ENCODE results near the gene GRIK1.

GRIK1 gene

GRCh38 chr21:29640080-29640508 lies 299.7 kb downstream of the GRIK1 start:
- Mint-ChIP-seq H3K27ac (no peak overlapping the region), H3K27me3 (no peaks in the 10 kb centered on the region), H3K9me3 (ENCODE audit: low read depth) (no peaks in the 10 kb centered on the region), H3K36me3 (no peaks in the 10 kb centered on the region), H3K4me3 (no peak overlapping the region), H3K4me1 (ENCODE audit: low read depth) (peaks cover 3% of the 10 kb centered on the region)

GRCh38 chr21:29639366-29640079 lies 300.3 kb downstream of the GRIK1 start:
- no peaks in the 10 kb centered on the region for H3K9me3 Mint-ChIP-seq (ENCODE audit: low read depth)
- H3K36me3 Mint-ChIP-seq = no peaks in the 10 kb centered on the region
- no peak overlapping the region for H3K27ac Mint-ChIP-seq
- no peaks in the 10 kb centered on the region for H3K27me3 Mint-ChIP-seq
- no peak overlapping the region for H3K4me3 Mint-ChIP-seq
- peaks cover 3% of the 10 kb centered on the region for H3K4me1 Mint-ChIP-seq (ENCODE audit: low read depth)

- H3K4me3 Mint-ChIP-seq = no peak overlapping the region
- no peaks in the 10 kb centered on the region for H3K36me3 Mint-ChIP-seq
- H3K9me3 Mint-ChIP-seq (ENCODE audit: low read depth) = no peaks in the 10 kb centered on the region
- H3K27ac Mint-ChIP-seq = no peak overlapping the region
- H3K27me3 Mint-ChIP-seq = no peaks in the 10 kb centered on the region
- H3K4me1 Mint-ChIP-seq (ENCODE audit: low read depth) = peaks cover 3% of the 10 kb centered on the region
Observed at GRCh38 chr21:29638761-29639327, 301.0 kb downstream of the GRIK1 start.

GRCh38 chr21:29638138-29638537 lies 301.7 kb downstream of the GRIK1 start:
- H3K9me3 Mint-ChIP-seq (ENCODE audit: low read depth) = no peaks in the 10 kb centered on the region
- no peaks in the 10 kb centered on the region for H3K27me3 Mint-ChIP-seq
- no peaks in the 10 kb centered on the region for H3K36me3 Mint-ChIP-seq
- H3K4me3 Mint-ChIP-seq = no peak overlapping the region
- peaks cover 3% of the 10 kb centered on the region for H3K4me1 Mint-ChIP-seq (ENCODE audit: low read depth)
- H3K27ac Mint-ChIP-seq = no peak overlapping the region

- peaks cover 3% of the 10 kb centered on the region for H3K4me1 Mint-ChIP-seq (ENCODE audit: low read depth)
- H3K36me3 Mint-ChIP-seq = no peaks in the 10 kb centered on the region
- H3K27me3 Mint-ChIP-seq = no peaks in the 10 kb centered on the region
- no peak overlapping the region for H3K27ac Mint-ChIP-seq
- H3K9me3 Mint-ChIP-seq (ENCODE audit: low read depth) = no peaks in the 10 kb centered on the region
- H3K4me3 Mint-ChIP-seq = no peak overlapping the region
Observed at GRCh38 chr21:29637553-29637952, 302.2 kb downstream of the GRIK1 start.

GRCh38 chr21:29637134-29637533 lies 302.7 kb downstream of the GRIK1 start:
- H3K4me3 Mint-ChIP-seq = no peak overlapping the region
- peaks cover 3% of the 10 kb centered on the region for H3K4me1 Mint-ChIP-seq (ENCODE audit: low read depth)
- H3K9me3 Mint-ChIP-seq (ENCODE audit: low read depth) = no peaks in the 10 kb centered on the region
- no peaks in the 10 kb centered on the region for H3K27me3 Mint-ChIP-seq
- H3K36me3 Mint-ChIP-seq = no peaks in the 10 kb centered on the region
- no peak overlapping the region for H3K27ac Mint-ChIP-seq

GRCh38 chr21:29634418-29634817 lies 305.4 kb downstream of the GRIK1 start:
- Mint-ChIP-seq H3K9me3 (ENCODE audit: low read depth) (no peaks in the 10 kb centered on the region), H3K4me3 (no peak overlapping the region), H3K27ac (no peak overlapping the region), H3K36me3 (peaks cover 5% of the 10 kb centered on the region), H3K4me1 (ENCODE audit: low read depth) (no peaks in the 10 kb centered on the region), H3K27me3 (no peaks in the 10 kb centered on the region)

- Mint-ChIP-seq H3K27ac (no peak overlapping the region), H3K4me1 (ENCODE audit: low read depth) (no peaks in the 10 kb centered on the region), H3K9me3 (ENCODE audit: low read depth) (no peaks in the 10 kb centered on the region), H3K27me3 (no peaks in the 10 kb centered on the region), H3K4me3 (no peak overlapping the region), H3K36me3 (peaks cover 5% of the 10 kb centered on the region)
Observed at GRCh38 chr21:29633756-29634155, 306.0 kb downstream of the GRIK1 start.

- no peak overlapping the region for H3K4me3 Mint-ChIP-seq
- H3K4me1 Mint-ChIP-seq (ENCODE audit: low read depth) = no peaks in the 10 kb centered on the region
- no peaks in the 10 kb centered on the region for H3K9me3 Mint-ChIP-seq (ENCODE audit: low read depth)
- H3K27me3 Mint-ChIP-seq = no peaks in the 10 kb centered on the region
- H3K27ac Mint-ChIP-seq = no peak overlapping the region
- peaks cover 5% of the 10 kb centered on the region for H3K36me3 Mint-ChIP-seq
Observed at GRCh38 chr21:29630441-29630840, 309.4 kb downstream of the GRIK1 start.

GRCh38 chr21:29627905-29628304 lies 311.9 kb downstream of the GRIK1 start:
- Mint-ChIP-seq H3K36me3 (peaks cover 5% of the 10 kb centered on the region), H3K27ac (no peak overlapping the region), H3K27me3 (no peaks in the 10 kb centered on the region), H3K4me1 (ENCODE audit: low read depth) (no peaks in the 10 kb centered on the region), H3K9me3 (ENCODE audit: low read depth) (no peaks in the 10 kb centered on the region), H3K4me3 (no peak overlapping the region)

GRCh38 chr21:29626801-29627470 lies 312.9 kb downstream of the GRIK1 start:
- Mint-ChIP-seq H3K36me3 (peaks cover 5% of the 10 kb centered on the region), H3K4me1 (ENCODE audit: low read depth) (no peaks in the 10 kb centered on the region), H3K9me3 (ENCODE audit: low read depth) (no peaks in the 10 kb centered on the region), H3K27me3 (no peaks in the 10 kb centered on the region), H3K4me3 (no peak overlapping the region), H3K27ac (no peak overlapping the region)

GRCh38 chr21:29625990-29626389 lies 313.8 kb downstream of the GRIK1 start:
- H3K4me3 Mint-ChIP-seq = no peak overlapping the region
- H3K4me1 Mint-ChIP-seq (ENCODE audit: low read depth) = no peaks in the 10 kb centered on the region
- H3K9me3 Mint-ChIP-seq (ENCODE audit: low read depth) = no peaks in the 10 kb centered on the region
- H3K27me3 Mint-ChIP-seq = no peaks in the 10 kb centered on the region
- H3K36me3 Mint-ChIP-seq = peaks cover 5% of the 10 kb centered on the region
- H3K27ac Mint-ChIP-seq = no peak overlapping the region

GRCh38 chr21:29624776-29625175 lies 315.0 kb downstream of the GRIK1 start:
- Mint-ChIP-seq H3K36me3 (peaks cover 2% of the 10 kb centered on the region), H3K4me3 (no peak overlapping the region), H3K4me1 (ENCODE audit: low read depth) (no peaks in the 10 kb centered on the region), H3K9me3 (ENCODE audit: low read depth) (no peaks in the 10 kb centered on the region), H3K27me3 (no peaks in the 10 kb centered on the region), H3K27ac (no peak overlapping the region)

- H3K27ac Mint-ChIP-seq = no peak overlapping the region
- H3K27me3 Mint-ChIP-seq = no peaks in the 10 kb centered on the region
- no peaks in the 10 kb centered on the region for H3K4me1 Mint-ChIP-seq (ENCODE audit: low read depth)
- H3K9me3 Mint-ChIP-seq (ENCODE audit: low read depth) = no peaks in the 10 kb centered on the region
- H3K4me3 Mint-ChIP-seq = no peak overlapping the region
- peaks cover 9% of the 10 kb centered on the region for H3K36me3 Mint-ChIP-seq
Observed at GRCh38 chr21:29621525-29621924, 318.3 kb downstream of the GRIK1 start.

- Mint-ChIP-seq H3K27ac (no peak overlapping the region), H3K4me3 (no peak overlapping the region), H3K36me3 (peaks cover 9% of the 10 kb centered on the region), H3K27me3 (no peaks in the 10 kb centered on the region), H3K9me3 (ENCODE audit: low read depth) (no peaks in the 10 kb centered on the region), H3K4me1 (ENCODE audit: low read depth) (no peaks in the 10 kb centered on the region)
Observed at GRCh38 chr21:29616209-29616751, 323.5 kb downstream of the GRIK1 start.

Measured in activated naive CD8-positive, alpha-beta T cell (primary cell).